ENCODE results near the gene PDRG1. TPM values are rescaled to one million over a fixed set of nuclear protein-coding genes. Genes with fewer than 3 reads are reported as not detected.

The PDRG1 gene
- total RNA-seq, 1 experiment from 2014 or later = 48.2 TPM

- ATAC-seq (peak; percentile 99), DNase-seq (ENCODE audit: low read depth, low spot score) (peak; percentile 36)
- intact Hi-C loops (cut with micrococcal nuclease; ENCODE audit: unreplicated experiment) = no loop called here
- no peak overlapping the region for H3K4me3 ChIP-seq (ENCODE audit: low read depth in 2 of 2, low read length in 2 of 2)
- TF ChIP-seq TCF7L2 (IDR thresholded peaks at IDR 0.05; ENCODE audit: low read depth, low read length) = no peak
- no peak for TF ChIP-seq REST (IDR thresholded peaks at IDR 0.05; ENCODE audit: insufficient read depth in 1 of 2, low read depth in 2 of 2, low read length in 1 of 2)
- no peak for TF ChIP-seq POLR2AphosphoS5 (IDR thresholded peaks at IDR 0.05; ENCODE audit: low read depth, low read length)
- no peak for TF ChIP-seq CTCF (IDR thresholded peaks at IDR 0.05)
- TF ChIP-seq SIN3A (IDR thresholded peaks at IDR 0.05; ENCODE audit: borderline replicate concordance, insufficient read depth, low read depth, low read length) = no peak
- H3K36me3 ChIP-seq (ENCODE audit: control insufficient read depth, insufficient read depth, low read length) = no peaks in the 10 kb centered on the region
- POLR2A ChIA-PET = interaction anchor here (0.6 to 1.4 kb wide), 5 partner anchors 14 to 133 kb away, joined by 3 to 6 read pairs (median 5); no protein-coding TSS in a partner anchor
- H3K9me3 ChIP-seq (ENCODE audit: control insufficient read depth, insufficient read depth, low read depth, low read length) = no peaks in the 10 kb centered on the region
- in situ Hi-C loops (cut with HindIII; ENCODE audit: low pct_unique_long_range_greater_than_20kb, low sequenced_read_pairs) = no loop called here
- CTCF ChIA-PET = interaction anchor here (0.8 kb wide), 1 partner anchor 72 kb away, joined by 4 read pairs; no protein-coding TSS in a partner anchor
- no TSS peak for BruUV-seq (replicated peaks)
- H3K27ac ChIP-seq (ENCODE audit: low read length) = no peak overlapping the region
- no peaks in the 10 kb centered on the region for H3K4me1 ChIP-seq (ENCODE audit: control insufficient read depth, insufficient read depth, low read length)
- H3K27me3 ChIP-seq (ENCODE audit: control insufficient read depth, insufficient read depth, low read length) = no peaks in the 10 kb centered on the region
Measured at GRCh38 chr20:31894980-31895675, 56.7 kb downstream of the PDRG1 start.

Other genes with a start within 250 kb of the PDRG1 start
- gene BCL2L1, start 229.2 kb downstream of the PDRG1 start, total RNA-seq (2021; ENCODE audit: unreplicated experiment) = 150 TPM
- 248 TPM for gene TPX2, start 212.8 kb downstream of the PDRG1 start, total RNA-seq (2021; ENCODE audit: unreplicated experiment)
- gene MYLK2, start 132.7 kb downstream of the PDRG1 start, total RNA-seq (2021; ENCODE audit: unreplicated experiment) = 0.87 TPM
- 6.3 TPM for gene FOXS1, start 106.4 kb downstream of the PDRG1 start, total RNA-seq (2021; ENCODE audit: unreplicated experiment)
- gene DUSP15, start 81.5 kb downstream of the PDRG1 start, total RNA-seq (2021; ENCODE audit: unreplicated experiment) = 23.6 TPM
- gene TTLL9, start 81.4 kb downstream of the PDRG1 start, total RNA-seq (2021; ENCODE audit: unreplicated experiment) = 2.1 TPM
- gene XKR7, start 16.1 kb upstream of the PDRG1 start, total RNA-seq (2021; ENCODE audit: unreplicated experiment) = 6.2 TPM
- gene CCM2L, start 58.4 kb upstream of the PDRG1 start, total RNA-seq (2021; ENCODE audit: unreplicated experiment) = 45.4 TPM
- gene HCK, start 100.2 kb upstream of the PDRG1 start, total RNA-seq (2021; ENCODE audit: unreplicated experiment) = 0.98 TPM
- gene TM9SF4, start 157.7 kb upstream of the PDRG1 start, total RNA-seq (2021; ENCODE audit: unreplicated experiment) = 180 TPM